Esophagus squamous epithelium (tissue), 5 donors: ENCODE results near the gene LRRC47. TPM values are rescaled to one million over a fixed set of nuclear protein-coding genes. Genes with fewer than 3 reads are reported as not detected.
"Not testable (repeated sequence)": the region's sequence is repeated elsewhere in the genome, so short reads cannot be mapped to it uniquely, and the experiment has no call there.

Experiments used
- DNase-seq: peaks from one replicate; lab custom pipeline; 2025; lab: John Stamatoyannopoulos, UW
- H3K27ac ChIP-seq, 4 donors: fragments of 200-600 bp; sonication (generic); one replicate each; pipeline ENCODE4 v1.5.1; 2016 to 2019; ENCODE audit warnings: mild to moderate bottlenecking in 1 of 4
- H3K27me3 ChIP-seq, 4 donors: fragments of 200-600 bp; sonication (generic); 1 replicate in 3 of 4; 2 replicates in 1 of 4; pipeline versions ENCODE4 v1.5.1 to v1.6.0; 2017 to 2021; ENCODE audit warnings: antibody characterized with exemption in 1 of 4
- H3K36me3 ChIP-seq, 3 donors: fragments of 200-600 bp; sonication (generic); one replicate each; pipeline ENCODE4 v1.5.1; 2016 to 2019
- H3K4me1 ChIP-seq, 3 donors: fragments of 200-600 bp; sonication (generic); one replicate each; pipeline ENCODE4 v1.5.1; 2017 to 2019
- H3K4me3 ChIP-seq, 4 donors: fragments of 200-600 bp; sonication (generic); 1 replicate in 3 of 4; 2 replicates in 1 of 4; pipeline ENCODE4 v1.5.1; 2016 to 2019; ENCODE audit warnings: mild to moderate bottlenecking in 2 of 4, moderate library complexity in 1 of 4
- H3K9me3 ChIP-seq, 3 donors: fragments of 200-600 bp; sonication (generic); one replicate each; pipeline ENCODE4 v1.5.1; 2016 to 2019
- CTCF ChIP-seq, 6 experiments: fragments of 450-650 bp in 4 of 6; fragments of 200-600 bp in 2 of 6; sonication (generic) in 2 of 6; IDR thresholded peaks; one replicate each; pipeline ENCODE4 v1.5.1; 2016 to 2019; ENCODE audit warnings: antibody characterized with exemption in 6 of 6, mild to moderate bottlenecking in 4 of 6, moderate library complexity in 4 of 6
- POLR2A ChIP-seq, 4 donors: fragments of 450-650 bp; IDR thresholded peaks; one replicate each; pipeline ENCODE4 v1.6.1; 2017; ENCODE audit warnings: antibody characterized with exemption in 4 of 4, mild to moderate bottlenecking in 4 of 4, moderate library complexity in 3 of 4
- WGBS, 2 donors: methylation state at CpG; one replicate each; pipeline ENCODE4 v1.1.5; 2018; 5-methylcytosine and 5-hydroxymethylcytosine counted together
- intact Hi-C: fragments of 100-400 bp; cut with DNase I; formaldehyde crosslinking; loops from one replicate; pipeline ENCODE4 v1.15.0; 2022
- total RNA-seq, 4 donors: library from RNA; depleted of rRNA; stranded (reverse); fragments of >200 nt; gene quantifications; one replicate each; pipeline ENCODE4 v1.1.0, GENCODE V29; 2016
- donor health status: DM: yes; HTN: yes; CAD: no.

The LRRC47 gene
- total RNA-seq, 4 donors from 2014 or later = 23.5 to 32.6 (median 25.5) TPM

- H3K9me3 ChIP-seq = no peaks in the 10 kb centered on the region
- 93 to 95% methylated on average over 9 to 13 of the region's 17 CpGs for WGBS, 2 donors
- no peak overlapping the region for H3K4me3 ChIP-seq
- H3K36me3 ChIP-seq = peaks cover 6 to 86% (median 21%) of the 10 kb centered on the region in 3 donors
- H3K4me1 ChIP-seq = no peaks in the 10 kb centered on the region
- no peaks in the 10 kb centered on the region for H3K27me3 ChIP-seq
- intact Hi-C loops = no loop called here
- DNase-seq = no peak
- TF ChIP-seq CTCF (IDR thresholded peaks at IDR 0.05) (no peak), POLR2A (IDR thresholded peaks at IDR 0.05) (no peak)
- no peak overlapping the region for H3K27ac ChIP-seq
Measured at GRCh38 chr1:3817138-3817740, 20.9 kb upstream of the LRRC47 start.

- intact Hi-C loops = no loop called here
- 85 to 86% methylated on average over 15 to 31 of the region's 38 CpGs for WGBS, 2 donors
- Histone ChIP-seq H3K9me3 (no peaks in the 10 kb centered on the region), H3K27me3 (no peaks in the 10 kb centered on the region), H3K4me1 (no peaks in the 10 kb centered on the region), H3K4me3 (no peak overlapping the region), H3K36me3 (peaks cover 6 to 79% (median 14%) of the 10 kb centered on the region in 3 donors), H3K27ac (no peak overlapping the region)
- no peak for DNase-seq
- TF ChIP-seq POLR2A (IDR thresholded peaks at IDR 0.05) = no peak
Measured at GRCh38 chr1:3816331-3817137, 20.2 kb upstream of the LRRC47 start.

GRCh38 chr1:3814771-3815561, 18.7 kb upstream of the LRRC47 start:
- H3K4me3 ChIP-seq = no peak overlapping the region
- H3K4me1 ChIP-seq = no peaks in the 10 kb centered on the region
- no peaks in the 10 kb centered on the region for H3K27me3 ChIP-seq
- intact Hi-C loops = no loop called here
- 87 to 94% methylated on average over 19 to 22 of the region's 42 CpGs for WGBS, 2 donors
- H3K36me3 ChIP-seq = peaks cover 0 to 63% (median 6%) of the 10 kb centered on the region in 3 donors
- H3K27ac ChIP-seq = no peak overlapping the region
- H3K9me3 ChIP-seq = no peaks in the 10 kb centered on the region
- TF ChIP-seq CTCF (IDR thresholded peaks at IDR 0.05) (no peak), POLR2A (IDR thresholded peaks at IDR 0.05) (no peak)
- DNase-seq = no peak

GRCh38 chr1:3814065-3814464, 17.8 kb upstream of the LRRC47 start:
- no peak for DNase-seq
- Histone ChIP-seq H3K27me3 (no peaks in the 10 kb centered on the region), H3K9me3 (no peaks in the 10 kb centered on the region), H3K4me3 (no peak overlapping the region), H3K4me1 (no peaks in the 10 kb centered on the region), H3K27ac (no peak overlapping the region), H3K36me3 (peaks cover 0 to 56% (median 6%) of the 10 kb centered on the region in 3 donors)
- WGBS, 2 donors = 90% methylated on average over 2 of the region's 2 CpGs; no CpG with 5 or more reads in 1 of the 2 donors
- TF ChIP-seq POLR2A (IDR thresholded peaks at IDR 0.05) = no peak
- TF ChIP-seq CTCF (IDR thresholded peaks at IDR 0.05) = no peak
- intact Hi-C loops = no loop called here

- WGBS, 2 donors = 38% methylated on average over 1 of the region's 2 CpGs; no CpG with 5 or more reads in 1 of the 2 donors
- no peak overlapping the region for H3K4me3 ChIP-seq
- peaks cover 0 to 11% (median 0%) of the 10 kb centered on the region in 4 donors for H3K27me3 ChIP-seq
Measured at GRCh38 chr1:3811595-3811911, 15.3 kb upstream of the LRRC47 start.

GRCh38 chr1:3810149-3810761, 14.0 kb upstream of the LRRC47 start:
- H3K9me3 ChIP-seq, intact Hi-C loops, H3K4me1 ChIP-seq, DNase-seq, H3K27ac ChIP-seq, H3K4me3 ChIP-seq: not testable (repeated sequence)
- H3K27me3 ChIP-seq = peaks cover 0 to 11% (median 0%) of the 10 kb centered on the region in 4 donors
- 73 to 79% methylated on average over 8 to 9 of the region's 9 CpGs for WGBS, 2 donors
- H3K36me3 ChIP-seq = peaks cover 0 to 19% (median 0%) of the 10 kb centered on the region in 3 donors

More at GRCh38 chr1:3811595-3811911, 15.3 kb upstream of the LRRC47 start:
- TF ChIP-seq POLR2A (IDR thresholded peaks at IDR 0.05) (no peak), CTCF (IDR thresholded peaks at IDR 0.05) (no peak)
- Histone ChIP-seq H3K4me1 (no peaks in the 10 kb centered on the region), H3K36me3 (peaks cover 0 to 32% (median 6%) of the 10 kb centered on the region in 3 donors), H3K9me3 (no peaks in the 10 kb centered on the region), H3K27ac (no peak overlapping the region)
- intact Hi-C loops = no loop called here
- DNase-seq = no peak
